Neutrophil (primary cell): ENCODE results near the gene POMP.

ENCODE experiments used
- H3K27ac ChIP-seq: fragments of 200-600 bp; sonication (generic); 2 replicates; pipeline ENCODE4 v1.5.1; 2016; ENCODE audit warnings: mild to moderate bottlenecking, moderate library complexity
- H3K27me3 ChIP-seq: fragments of 200-600 bp; sonication (generic); 2 replicates; pipeline ENCODE4 v1.6.0; 2016; ENCODE audit warnings: mild to moderate bottlenecking
- H3K36me3 ChIP-seq: fragments of 200-600 bp; sonication (generic); 2 replicates; pipeline ENCODE4 v1.5.1; 2017
- H3K4me1 ChIP-seq, 2 experiments: fragments of 200-600 bp in 1 of 2; sonication (generic) in 1 of 2; 1 replicate in 1 of 2; 2 replicates in 1 of 2; pipeline versions ENCODE4 v1.5.1 to v1.6.1; 2013 to 2016; ENCODE audit warnings: low read depth in 1 of 2, low read length in 1 of 2, mild to moderate bottlenecking in 1 of 2, moderate library complexity in 1 of 2; ENCODE audit not compliant: control insufficient read depth in 1 of 2, insufficient read depth in 1 of 2
- H3K4me3 ChIP-seq, 2 experiments: fragments of 200-600 bp in 1 of 2; sonication (generic) in 1 of 2; 1 replicate in 1 of 2; 2 replicates in 1 of 2; pipeline ENCODE4 v1.5.1; 2013 to 2016; ENCODE audit warnings: low read depth in 1 of 2, low read length in 1 of 2, mild to moderate bottlenecking in 1 of 2, moderate library complexity in 1 of 2
- H3K9me3 ChIP-seq: fragments of 200-600 bp; sonication (generic); 2 replicates; pipeline ENCODE4 v1.5.1; 2016
- CTCF ChIP-seq: fragments of 200-600 bp; sonication (generic); IDR thresholded peaks from 2 replicates; pipeline ENCODE4 v1.5.1; 2016; ENCODE audit warnings: antibody characterized with exemption

The POMP gene

DNA sequence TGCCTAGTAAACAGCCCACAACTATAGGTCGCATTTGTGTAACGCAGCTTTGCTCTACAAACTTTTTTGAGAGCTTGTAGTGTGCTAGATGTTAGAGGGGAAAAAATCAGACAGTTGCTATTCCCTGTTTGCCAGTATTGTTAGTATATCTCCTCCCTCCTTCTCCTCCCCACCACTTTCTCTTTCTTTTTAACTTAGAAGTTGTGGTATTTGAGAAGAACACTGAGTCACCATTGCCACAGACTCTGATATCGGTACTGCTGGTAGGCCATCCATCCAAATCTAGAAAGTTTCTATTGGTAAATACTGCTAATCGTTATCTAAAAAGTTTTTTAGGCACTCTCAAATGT, 666 bp downstream of the POMP start:
- H3K4me3 ChIP-seq, result peak overlapping the region; percentile 77 to 85
- no peak for TF ChIP-seq CTCF
- H3K9me3 ChIP-seq, result no peaks in the 10 kb centered on the region
- H3K27ac ChIP-seq, result peak overlapping the region; percentile 93
- peaks cover 26% of the 10 kb centered on the region for H3K36me3 ChIP-seq
- peaks cover 24 to 27% of the 10 kb centered on the region in 2 experiments for H3K4me1 ChIP-seq
- H3K27me3 ChIP-seq, result no peaks in the 10 kb centered on the region

DNA sequence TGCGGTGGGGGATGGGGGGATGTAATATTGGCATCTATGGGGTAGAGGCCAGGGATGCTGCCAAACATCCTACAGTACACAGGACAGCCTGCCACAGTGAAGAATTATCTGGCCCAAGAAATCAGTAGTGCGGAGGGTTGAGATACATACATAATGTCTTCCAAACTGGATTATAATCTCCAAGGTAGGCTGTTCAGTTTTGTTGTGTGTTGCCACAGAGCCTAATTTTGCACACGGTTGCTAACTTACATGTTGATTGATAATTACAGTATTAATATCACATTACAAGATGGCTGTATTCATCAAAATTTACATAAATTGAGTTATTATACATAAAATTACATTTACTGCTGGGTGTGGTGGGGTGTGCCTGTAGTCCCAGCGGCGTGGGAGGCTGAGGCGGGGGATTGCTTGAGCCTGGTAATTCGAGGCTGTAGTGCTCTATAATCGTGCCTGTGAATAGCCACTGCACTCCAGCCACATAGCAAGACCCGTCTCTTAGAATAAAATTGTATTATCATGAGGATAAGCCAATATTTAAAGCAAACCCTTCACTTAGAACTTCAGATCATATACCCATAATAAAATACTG, 8.1 kb downstream of the POMP start:
- no peaks in the 10 kb centered on the region for H3K9me3 ChIP-seq
- H3K27me3 ChIP-seq, result no peaks in the 10 kb centered on the region
- peaks cover 86% of the 10 kb centered on the region for H3K36me3 ChIP-seq
- H3K4me3 ChIP-seq, result no peak overlapping the region
- TF ChIP-seq CTCF, result no peak
- H3K27ac ChIP-seq, result no peak overlapping the region
- peaks cover 14 to 17% of the 10 kb centered on the region in 2 experiments for H3K4me1 ChIP-seq

DNA sequence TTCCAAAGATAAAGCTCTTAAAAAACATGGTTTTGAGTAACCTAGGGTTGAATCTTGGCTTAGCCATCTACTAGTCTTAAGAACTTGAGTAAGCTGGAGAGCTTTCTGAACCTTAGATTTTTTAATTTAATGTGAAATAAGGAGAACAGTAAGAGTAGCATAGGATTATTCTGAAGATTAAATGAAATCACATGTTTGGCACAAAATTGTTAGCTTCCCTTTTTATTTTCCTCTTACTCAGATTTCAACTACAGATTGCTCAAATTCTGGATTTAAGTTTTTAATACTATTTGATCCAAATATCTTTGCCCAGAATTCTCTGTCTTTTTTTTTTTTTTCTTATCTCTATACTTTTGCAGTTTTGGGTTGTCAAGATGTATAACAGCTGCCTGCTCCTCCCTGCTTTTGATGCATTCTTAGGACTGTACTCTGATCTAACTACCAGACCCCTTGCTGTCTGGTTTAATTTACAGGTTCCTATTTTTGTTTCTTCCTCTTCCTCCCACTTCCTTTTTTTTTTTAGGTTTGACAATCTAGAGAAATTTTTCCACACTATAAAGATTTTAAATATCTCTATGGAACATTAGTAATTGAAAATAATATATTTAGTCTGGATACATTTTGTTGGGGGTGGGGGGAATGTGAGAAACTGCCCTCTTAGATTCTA, 12.3 kb downstream of the POMP start:
- Histone ChIP-seq H3K36me3 (peaks cover 82% of the 10 kb centered on the region), H3K4me1 (peaks cover 30 to 31% of the 10 kb centered on the region in 2 experiments), H3K27ac (peak overlapping the region; percentile 79), H3K27me3 (no peaks in the 10 kb centered on the region), H3K4me3 (peak overlapping the region in 1 of 2 experiments; percentile 35), H3K9me3 (no peaks in the 10 kb centered on the region)
- TF ChIP-seq CTCF, result no peak

DNA sequence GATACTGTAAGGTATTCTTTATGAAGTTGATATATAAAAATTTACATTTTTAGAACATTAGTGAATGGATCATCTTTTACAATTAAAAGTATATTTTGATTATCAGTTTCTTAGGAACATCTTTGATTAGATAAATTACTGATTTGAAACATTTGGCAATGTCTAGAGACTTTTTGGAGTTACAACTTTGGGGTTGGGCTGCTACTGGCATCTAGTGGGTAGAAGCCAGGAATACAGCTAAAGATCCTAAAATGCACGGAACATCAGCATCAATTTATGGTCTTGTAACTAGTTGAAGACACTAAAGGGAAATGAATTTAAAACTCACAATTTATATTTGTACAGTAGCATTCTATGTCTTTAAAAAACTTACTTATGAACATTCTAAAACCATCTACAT, 19.9 kb downstream of the POMP start:
- no peak overlapping the region for H3K4me3 ChIP-seq
- no peaks in the 10 kb centered on the region for H3K4me1 ChIP-seq
- no peaks in the 10 kb centered on the region for H3K27me3 ChIP-seq
- peaks cover 70% of the 10 kb centered on the region for H3K36me3 ChIP-seq
- H3K27ac ChIP-seq, result no peak overlapping the region
- no peak for TF ChIP-seq CTCF
- no peaks in the 10 kb centered on the region for H3K9me3 ChIP-seq

GRCh38 chr13:28679628-28680027, 20.7 kb downstream of the POMP start:
- no peaks in the 10 kb centered on the region for H3K27me3 ChIP-seq
- no peaks in the 10 kb centered on the region for H3K4me1 ChIP-seq
- TF ChIP-seq CTCF, result no peak
- H3K4me3 ChIP-seq, result no peak overlapping the region
- H3K36me3 ChIP-seq, result peaks cover 63% of the 10 kb centered on the region
- no peaks in the 10 kb centered on the region for H3K9me3 ChIP-seq
- H3K27ac ChIP-seq, result no peak overlapping the region
